HEK293 (cell line): ENCODE measurements around the gene FIBP.

ENCODE experiments used
- CTCF ChIA-PET: fragments of 350-600 bp; formaldehyde crosslinking; extraction: SDS; loops from one replicate; lab custom pipeline; 2021; ENCODE audit warnings: antibody characterized with exemption; lab: Yijun Ruan, JAX
- POLR2A ChIA-PET: fragments of 300-600 bp; formaldehyde crosslinking; extraction: SDS; loops from one replicate; lab custom pipeline; 2020; ENCODE audit warnings: antibody characterized with exemption, inconsistent platforms; lab: Yijun Ruan, JAX
- H3K27ac ChIP-seq: fragments of 200-500 bp; sonication (Bioruptor generic); 2 replicates; pipeline ENCODE4 v1.5.1; 2014; ENCODE audit warnings: low read depth, low read length, control low read depth, inconsistent platforms; ENCODE audit errors: extremely low read depth
- H3K36me3 ChIP-seq, 2 experiments: fragments of 200-500 bp in 1 of 2; sonication (Bioruptor generic) in 1 of 2; 1 replicate in 1 of 2; 2 replicates in 1 of 2; pipeline ENCODE4 v1.5.1; 2014 to 2017; ENCODE audit warnings: inconsistent platforms in 2 of 2, low read length in 2 of 2; ENCODE audit not compliant: control insufficient read depth in 2 of 2, insufficient read depth in 1 of 2
- H3K4me1 ChIP-seq: fragments of 200-500 bp; sonication (Bioruptor generic); 2 replicates; pipeline ENCODE4 v1.5.1; 2014; ENCODE audit warnings: mild to moderate bottlenecking, low read length, inconsistent platforms; ENCODE audit not compliant: control insufficient read depth, insufficient read depth
- H3K4me3 ChIP-seq: 2 replicates; pipeline ENCODE4 v1.5.1; 2011; ENCODE audit warnings: low read depth, mild to moderate bottlenecking, control low read depth, low read length, moderate library complexity
- H3K9me3 ChIP-seq: fragments of 200-500 bp; sonication (Bioruptor generic); 2 replicates; pipeline ENCODE4 v1.5.1; 2014; ENCODE audit warnings: low read depth, low read length, inconsistent platforms; ENCODE audit not compliant: control insufficient read depth, insufficient read depth
- ELK4 ChIP-seq: IDR thresholded peaks from 2 replicates; pipeline ENCODE4 v1.6.1; 2011; ENCODE audit warnings: mild to moderate bottlenecking, low read depth, low read length, borderline replicate concordance
- FEZF1 ChIP-seq: fragments of 450-650 bp; formaldehyde crosslinking; IDR thresholded peaks from 2 replicates; pipeline ENCODE4 v1.5.1; 2016; ENCODE audit warnings: missing biosample characterization, missing genetic modification characterization
- KLF10 ChIP-seq: fragments of 450-650 bp; IDR thresholded peaks from 2 replicates; pipeline ENCODE4 v1.5.1; 2018; ENCODE audit warnings: missing biosample characterization, mild to moderate bottlenecking, missing genetic modification characterization
- KLF16 ChIP-seq: fragments of 450-650 bp; formaldehyde crosslinking; IDR thresholded peaks from 2 replicates; pipeline ENCODE4 v1.5.1; 2017; ENCODE audit warnings: missing biosample characterization, missing genetic modification characterization
- MZF1 ChIP-seq: fragments of 450-650 bp; formaldehyde crosslinking; IDR thresholded peaks from 2 replicates; pipeline ENCODE4 v1.5.1; 2017; ENCODE audit warnings: missing biosample characterization, missing genetic modification characterization, borderline replicate concordance
- SCRT2 ChIP-seq: fragments of 450-650 bp; formaldehyde crosslinking; IDR thresholded peaks from 2 replicates; pipeline ENCODE4 v1.5.1; 2016; ENCODE audit warnings: missing biosample characterization, missing genetic modification characterization
- TSHZ1 ChIP-seq: fragments of 450-650 bp; formaldehyde crosslinking; IDR thresholded peaks from 2 replicates; pipeline ENCODE4 v1.5.1; 2016; ENCODE audit warnings: missing biosample characterization, missing genetic modification characterization, borderline replicate concordance
- ZBTB10 ChIP-seq: fragments of 450-650 bp; formaldehyde crosslinking; IDR thresholded peaks from 2 replicates; pipeline ENCODE4 v1.5.1; 2016; ENCODE audit warnings: missing biosample characterization, missing genetic modification characterization
- ZBTB17 ChIP-seq: fragments of 450-650 bp; formaldehyde crosslinking; IDR thresholded peaks from 2 replicates; pipeline ENCODE4 v1.5.1; 2016; ENCODE audit warnings: missing biosample characterization, missing genetic modification characterization
- ZBTB20 ChIP-seq: fragments of 450-650 bp; formaldehyde crosslinking; IDR thresholded peaks from 2 replicates; pipeline ENCODE4 v1.5.1; 2016; ENCODE audit warnings: missing biosample characterization, missing genetic modification characterization
- ZNF10 ChIP-seq: fragments of 450-650 bp; formaldehyde crosslinking; IDR thresholded peaks from 2 replicates; pipeline ENCODE4 v1.5.1; 2017; ENCODE audit warnings: missing biosample characterization, missing genetic modification characterization
- ZNF266 ChIP-seq: fragments of 450-650 bp; formaldehyde crosslinking; IDR thresholded peaks from 2 replicates; pipeline ENCODE4 v1.5.1; 2016; ENCODE audit warnings: missing biosample characterization, missing genetic modification characterization, low read depth
- ZNF311 ChIP-seq: fragments of 450-650 bp; formaldehyde crosslinking; IDR thresholded peaks from 2 replicates; pipeline ENCODE4 v1.5.1; 2017; ENCODE audit warnings: missing biosample characterization, missing genetic modification characterization, borderline replicate concordance
- ZNF341 ChIP-seq: fragments of 450-650 bp; formaldehyde crosslinking; IDR thresholded peaks from 2 replicates; pipeline ENCODE4; 2016; ENCODE audit warnings: low read depth, missing biosample characterization, missing genetic modification characterization
- ZNF354C ChIP-seq: fragments of 450-650 bp; formaldehyde crosslinking; IDR thresholded peaks from 2 replicates; pipeline ENCODE4 v1.5.1; 2016; ENCODE audit warnings: missing biosample characterization, missing genetic modification characterization, low read depth, borderline replicate concordance
- ZNF449 ChIP-seq: fragments of 450-650 bp; formaldehyde crosslinking; IDR thresholded peaks from 2 replicates; pipeline ENCODE4 v1.5.1; 2017; ENCODE audit warnings: missing biosample characterization, mild to moderate bottlenecking, missing genetic modification characterization, moderate library complexity
- ZNF48 ChIP-seq: fragments of 450-650 bp; formaldehyde crosslinking; IDR thresholded peaks from 2 replicates; pipeline ENCODE4 v1.5.1; 2016; ENCODE audit warnings: missing biosample characterization, missing genetic modification characterization
- ZNF513 ChIP-seq: fragments of 450-650 bp; IDR thresholded peaks from 2 replicates; pipeline ENCODE4 v1.5.1; 2018; ENCODE audit warnings: missing biosample characterization, missing genetic modification characterization
- ZNF514 ChIP-seq: fragments of 450-650 bp; formaldehyde crosslinking; IDR thresholded peaks from 2 replicates; pipeline ENCODE4 v1.5.1; 2016; ENCODE audit warnings: missing biosample characterization, missing genetic modification characterization
- ZNF521 ChIP-seq: fragments of 450-650 bp; formaldehyde crosslinking; IDR thresholded peaks from 2 replicates; pipeline ENCODE4 v1.5.1; 2017; ENCODE audit warnings: missing biosample characterization, mild to moderate bottlenecking, missing genetic modification characterization
- ZNF548 ChIP-seq: fragments of 450-650 bp; formaldehyde crosslinking; IDR thresholded peaks from 2 replicates; pipeline ENCODE4 v1.5.1; 2016; ENCODE audit warnings: missing biosample characterization, missing genetic modification characterization
- ZNF626 ChIP-seq: fragments of 450-650 bp; sonication (Bioruptor Pico); formaldehyde crosslinking; IDR thresholded peaks from 2 replicates; pipeline ENCODE4 v1.5.1; 2018; ENCODE audit warnings: missing biosample characterization, missing genetic modification characterization, inconsistent platforms
- ZSCAN16 ChIP-seq: fragments of 450-650 bp; formaldehyde crosslinking; IDR thresholded peaks from 2 replicates; pipeline ENCODE4 v1.5.1; 2016; ENCODE audit warnings: missing biosample characterization, missing genetic modification characterization
- ZSCAN18 ChIP-seq: fragments of 450-650 bp; formaldehyde crosslinking; IDR thresholded peaks from 2 replicates; pipeline ENCODE4 v1.5.1; 2016; ENCODE audit warnings: missing biosample characterization, missing genetic modification characterization

FIBP gene

GRCh38 chr11:65928667-65929066 lies 40.4 kb upstream of the FIBP start (continued):
- TF ChIP-seq ZSCAN18 (no peak), KLF16 (tag by site-specific recombination) (no peak), ZNF513 (tag by site-specific recombination) (no peak), ZSCAN16 (no peak), KLF10 (tag by site-specific recombination) (no peak), ZNF10 (tag by site-specific recombination) (no peak), ZBTB10 (no peak), ZNF626 (no peak), ZBTB17 (tag by site-specific recombination) (no peak), ZNF48 (no peak), ZNF514 (tag by site-specific recombination) (no peak), TSHZ1 (tag by site-specific recombination) (no peak), ZNF354C (tag by site-specific recombination) (no peak), ZBTB20 (no peak), ZNF521 (tag by site-specific recombination) (no peak)
- TF ChIP-seq, all 188 proteins: peak for 0

- POLR2A ChIA-PET, result no interaction called here
- peaks cover 0 to under 1% of the 10 kb centered on the region in 2 experiments; a peak in 2 of 3 replicates for H3K36me3 ChIP-seq
- TF ChIP-seq MZF1 (tag by site-specific recombination) (no peak), ZNF311 (tag by site-specific recombination) (no peak), ZNF449 (no peak), FEZF1 (tag by site-specific recombination) (no peak), SCRT2 (tag by site-specific recombination) (no peak), ZNF341 (tag by site-specific recombination) (no peak), ZNF266 (tag by site-specific recombination) (no peak), ZNF548 (tag by site-specific recombination) (no peak), ELK4 (no peak)
Measured at GRCh38 chr11:65927904-65928397, 39.7 kb upstream of the FIBP start.

More at GRCh38 chr11:65927904-65928397, 39.7 kb upstream of the FIBP start:
- no peak overlapping the region for H3K27ac ChIP-seq
- H3K4me1 ChIP-seq, result no peaks in the 10 kb centered on the region
- CTCF ChIA-PET, result interaction anchor here (1.2 kb wide), 1 partner anchor 40 kb away, joined by 4 read pairs; the partner anchor contains the start of gene FIBP
- H3K9me3 ChIP-seq, result no peaks in the 10 kb centered on the region
- H3K4me3 ChIP-seq, result no peak overlapping the region
